Measurements from ENCODE around the gene PSKH1.
A peak's percentile ranks its signal among the peaks of the same experiment; 100 is the strongest.

PSKH1 gene

GRCh38 chr16:67968400-67969253 lies 75.6 kb downstream of the PSKH1 start, which contains the start of gene SLC12A4 (continued):
- no peak for TF ChIP-seq ZBTB10 (tag by site-specific recombination; IDR thresholded peaks at IDR 0.05)
- no peak for TF ChIP-seq ZFP37 (tag by site-specific recombination; IDR thresholded peaks at IDR 0.05)
- TF ChIP-seq ZNF362 (tag by site-specific recombination; IDR thresholded peaks at IDR 0.05): no peak
- TF ChIP-seq PATZ1 (tag by site-specific recombination; IDR thresholded peaks at IDR 0.05): peak; percentile 67
- no peak for TF ChIP-seq YY2 (tag by site-specific recombination; IDR thresholded peaks at IDR 0.05)
- TF ChIP-seq ATF2 (tag by site-specific recombination; IDR thresholded peaks at IDR 0.05; ENCODE audit: low read depth): no peak
- TF ChIP-seq ZNF280C (tag by site-specific recombination; IDR thresholded peaks at IDR 0.05): no peak
- no peak for TF ChIP-seq ZNF221 (tag by site-specific recombination; IDR thresholded peaks at IDR 0.05; ENCODE audit: borderline replicate concordance)
- no peak for TF ChIP-seq ZNF202 (tag by site-specific recombination; IDR thresholded peaks at IDR 0.05; ENCODE audit: borderline replicate concordance)
- no peak for TF ChIP-seq ZNF555 (tag by site-specific recombination; conservative IDR thresholded peaks at IDR 0.05)
- no peak for TF ChIP-seq ZNF792 (tag by site-specific recombination; IDR thresholded peaks at IDR 0.05)
- no peak for TF ChIP-seq ZSCAN4 (tag by site-specific recombination; IDR thresholded peaks at IDR 0.05)
- TF ChIP-seq ZNF311 (tag by site-specific recombination; IDR thresholded peaks at IDR 0.05; ENCODE audit: borderline replicate concordance): no peak
- TF ChIP-seq ZNF768 (tag by site-specific recombination; IDR thresholded peaks at IDR 0.05): peak; percentile 100
- TF ChIP-seq GLI4 (tag by site-specific recombination; IDR thresholded peaks at IDR 0.05): no peak
- no peak for TF ChIP-seq ZNF654 (tag by site-specific recombination; IDR thresholded peaks at IDR 0.05; ENCODE audit: low read depth)
- TF ChIP-seq WT1 (tag by site-specific recombination; IDR thresholded peaks at IDR 0.05): no peak
- no peak for TF ChIP-seq PRDM1 (tag by site-specific recombination; IDR thresholded peaks at IDR 0.05)
- TF ChIP-seq TSHZ1 (tag by site-specific recombination; IDR thresholded peaks at IDR 0.05; ENCODE audit: borderline replicate concordance): no peak
- peak; percentile 64 for TF ChIP-seq ZXDB (tag by site-specific recombination; IDR thresholded peaks at IDR 0.05)
- TF ChIP-seq ZNF776 (tag by site-specific recombination; IDR thresholded peaks at IDR 0.05; ENCODE audit: borderline replicate concordance): no peak
- no peak for TF ChIP-seq ZNF146 (tag by site-specific recombination; IDR thresholded peaks at IDR 0.05)
- TF ChIP-seq ZNF302 (tag by site-specific recombination; IDR thresholded peaks at IDR 0.05; ENCODE audit: low read depth): no peak
- no peak for TF ChIP-seq ZBTB17 (tag by site-specific recombination; IDR thresholded peaks at IDR 0.05)
- no peak for TF ChIP-seq ZNF544 (tag by site-specific recombination; IDR thresholded peaks at IDR 0.05)
